Activated T-helper 1 cell treated with anti-CD3 and anti-CD28 coated beads, Interleukin-12 subunit alpha, Interleukin-12 subunit beta, Interleukin-2, Interleukin-4 antibody, amounts not matched to agents 30 ng/mL and 10 ng/mL and 1 ng/mL, durations not matched to agents 14 hours and 24 hours and 36 hours (primary cell): ENCODE results near the gene ENOX1. TPM values are rescaled to one million over a fixed set of nuclear protein-coding genes. Genes with fewer than 3 reads are reported as not detected.
"Not testable (repeated sequence)": the region's sequence is repeated elsewhere in the genome, so short reads cannot be mapped to it uniquely, and the experiment has no call there.

Source experiments
- DNase-seq: peaks from one replicate; pipeline ENCODE4 v3.0.0; 2021; ENCODE audit warnings: low spot score
- H3K27ac Mint-ChIP-seq: one replicate; pipeline ENCODE4 v1.8.0; 2021; ENCODE audit warnings: mild to moderate bottlenecking, mixed read lengths
- H3K27me3 Mint-ChIP-seq: one replicate; pipeline ENCODE4 v1.8.0; 2022; ENCODE audit warnings: mild to moderate bottlenecking, moderate library complexity, mixed read lengths; ENCODE audit not compliant: insufficient read depth
- H3K36me3 Mint-ChIP-seq: one replicate; pipeline ENCODE4 v1.8.0; 2021; ENCODE audit warnings: low read depth, mixed read lengths
- H3K4me1 Mint-ChIP-seq: one replicate; pipeline ENCODE4 v1.8.0; 2021; ENCODE audit warnings: low read depth, mixed read lengths
- H3K4me3 Mint-ChIP-seq: one replicate; pipeline ENCODE4 v1.8.0; 2021; ENCODE audit warnings: mild to moderate bottlenecking, moderate library complexity, mixed read lengths
- H3K9me3 Mint-ChIP-seq: one replicate; pipeline ENCODE4 v1.8.0; 2021; ENCODE audit warnings: mixed read lengths
- intact Hi-C: fragments of 100-400 bp; cut with micrococcal nuclease; formaldehyde crosslinking; loops from one replicate; pipeline ENCODE4 v1.15.1; 2024
- total RNA-seq: library from RNA; stranded (reverse); gene quantifications from 2 replicates; pipeline ENCODE4 v1.2.3, GENCODE V29; 2022

The ENOX1 gene
- total RNA-seq, 1 donor from 2014 or later: 0.08 TPM

DNA sequence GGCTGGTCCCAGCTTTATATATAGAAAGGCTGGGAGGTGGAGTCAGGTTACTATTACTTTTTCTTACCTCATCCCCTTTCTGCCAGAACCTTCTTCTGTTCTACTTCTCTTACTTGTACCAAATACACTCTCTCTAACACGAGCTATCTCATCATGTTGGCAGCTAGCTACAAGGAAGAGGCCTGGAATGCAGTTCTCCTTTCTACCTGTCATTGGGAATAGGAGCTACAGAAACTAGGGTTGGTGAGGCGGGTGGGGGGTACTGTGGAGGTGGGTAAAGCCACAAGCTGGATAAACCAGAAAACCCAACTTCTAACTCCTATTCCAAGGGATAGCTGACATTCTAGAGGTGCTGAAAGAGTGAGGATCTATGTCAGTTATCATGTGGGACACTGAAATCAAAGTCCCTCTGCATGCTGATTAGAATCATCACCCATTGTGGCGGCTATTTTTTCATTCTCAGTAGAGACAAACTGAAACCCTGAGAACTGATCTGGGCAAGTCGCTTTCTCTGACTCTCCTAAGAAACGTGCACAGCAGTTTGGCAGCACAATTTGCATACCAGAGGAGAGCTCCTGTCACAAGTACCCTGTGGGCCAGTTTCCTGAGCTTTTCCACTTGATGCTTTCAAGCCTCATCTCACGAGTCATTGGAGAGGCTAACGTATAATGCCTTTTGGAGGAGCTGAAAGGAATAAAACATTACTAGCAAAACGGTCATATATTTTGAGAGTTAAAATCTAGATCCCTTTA, 358.1 kb downstream of the ENOX1 start:
- Mint-ChIP-seq H3K36me3 (no peaks in the 10 kb centered on the region), H3K9me3 (no peaks in the 10 kb centered on the region), H3K4me1 (no peaks in the 10 kb centered on the region), H3K27ac (no peak overlapping the region), H3K27me3 (no peaks in the 10 kb centered on the region), H3K4me3 (no peak overlapping the region)
- DNase-seq: no peak
- intact Hi-C loops: no loop called here

DNA sequence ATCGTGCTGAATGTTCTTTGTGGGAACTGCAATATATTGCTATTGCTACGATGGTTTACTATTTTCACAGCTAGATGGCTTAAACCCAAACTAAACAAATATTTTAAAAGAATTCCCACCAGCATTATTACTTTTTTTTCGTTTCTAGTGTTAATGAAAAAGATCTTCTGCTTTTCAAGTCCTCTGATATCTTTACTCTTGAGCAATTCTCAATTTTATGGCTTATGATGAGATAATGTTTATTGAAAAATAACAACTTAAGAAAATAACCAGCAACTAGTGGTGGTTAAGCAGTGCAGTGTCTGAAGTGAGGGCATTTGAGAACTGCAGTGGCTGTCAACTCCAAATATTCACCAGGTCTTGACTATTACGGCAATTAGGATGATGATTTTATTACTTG, 360.4 kb downstream of the ENOX1 start:
- intact Hi-C loops: no loop called here
- no peak overlapping the region for H3K4me3 Mint-ChIP-seq
- no peak for DNase-seq
- no peaks in the 10 kb centered on the region for H3K36me3 Mint-ChIP-seq
- H3K27me3 Mint-ChIP-seq: no peaks in the 10 kb centered on the region
- H3K4me1 Mint-ChIP-seq: no peaks in the 10 kb centered on the region
- H3K9me3 Mint-ChIP-seq: no peaks in the 10 kb centered on the region
- no peak overlapping the region for H3K27ac Mint-ChIP-seq

DNA sequence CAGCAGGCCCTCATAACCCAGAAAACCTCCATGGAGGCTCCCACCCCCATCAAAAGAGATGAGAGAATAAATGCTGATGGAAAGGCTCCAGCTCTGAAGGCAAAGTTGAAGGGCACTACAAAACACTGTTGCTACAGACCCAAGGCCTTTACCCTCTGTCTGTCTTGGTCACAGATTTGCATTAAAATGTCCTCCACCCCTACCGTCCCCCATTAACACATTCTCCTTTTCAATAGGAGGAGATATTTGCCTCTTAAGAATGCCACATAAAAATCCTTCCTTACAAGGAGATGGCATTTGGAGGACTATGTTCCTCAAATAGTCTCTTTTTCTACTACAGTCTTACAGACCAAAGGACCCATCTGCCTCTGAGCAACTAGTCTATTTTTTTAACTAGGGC, 361.5 kb downstream of the ENOX1 start:
- Mint-ChIP-seq H3K9me3 (no peaks in the 10 kb centered on the region), H3K27ac (no peak overlapping the region), H3K27me3 (no peaks in the 10 kb centered on the region), H3K4me1 (no peaks in the 10 kb centered on the region), H3K36me3 (no peaks in the 10 kb centered on the region), H3K4me3 (no peak overlapping the region)
- DNase-seq: no peak
- intact Hi-C loops: no loop called here

- no peaks in the 10 kb centered on the region for H3K27me3 Mint-ChIP-seq
- no peaks in the 10 kb centered on the region for H3K9me3 Mint-ChIP-seq
- no peak overlapping the region for H3K27ac Mint-ChIP-seq
- no peaks in the 10 kb centered on the region for H3K36me3 Mint-ChIP-seq
- intact Hi-C loops: no loop called here
- no peaks in the 10 kb centered on the region for H3K4me1 Mint-ChIP-seq
- no peak overlapping the region for H3K4me3 Mint-ChIP-seq
- DNase-seq: no peak
Observed at GRCh38 chr13:43424412-43424811, 362.4 kb downstream of the ENOX1 start.

GRCh38 chr13:43422116-43422515, 364.7 kb downstream of the ENOX1 start:
- no peaks in the 10 kb centered on the region for H3K9me3 Mint-ChIP-seq
- H3K4me1 Mint-ChIP-seq: no peaks in the 10 kb centered on the region
- intact Hi-C loops: no loop called here
- no peaks in the 10 kb centered on the region for H3K36me3 Mint-ChIP-seq
- no peaks in the 10 kb centered on the region for H3K27me3 Mint-ChIP-seq
- no peak overlapping the region for H3K27ac Mint-ChIP-seq
- no peak overlapping the region for H3K4me3 Mint-ChIP-seq
- DNase-seq: no peak

- DNase-seq, H3K36me3 Mint-ChIP-seq, H3K27ac Mint-ChIP-seq, intact Hi-C loops, H3K4me3 Mint-ChIP-seq, H3K4me1 Mint-ChIP-seq, H3K9me3 Mint-ChIP-seq, H3K27me3 Mint-ChIP-seq: not testable (repeated sequence)
Observed at GRCh38 chr13:43416842-43417241, 369.9 kb downstream of the ENOX1 start.

GRCh38 chr13:43416408-43416807, 370.4 kb downstream of the ENOX1 start:
- H3K4me3 Mint-ChIP-seq, intact Hi-C loops, H3K36me3 Mint-ChIP-seq, H3K27ac Mint-ChIP-seq, H3K27me3 Mint-ChIP-seq, H3K9me3 Mint-ChIP-seq, H3K4me1 Mint-ChIP-seq, DNase-seq: not testable (repeated sequence)

GRCh38 chr13:43415903-43416391, 370.8 kb downstream of the ENOX1 start:
- H3K4me1 Mint-ChIP-seq, intact Hi-C loops, H3K27ac Mint-ChIP-seq, H3K9me3 Mint-ChIP-seq, H3K27me3 Mint-ChIP-seq, DNase-seq, H3K4me3 Mint-ChIP-seq, H3K36me3 Mint-ChIP-seq: not testable (repeated sequence)

- no peak overlapping the region for H3K4me3 Mint-ChIP-seq
- H3K27ac Mint-ChIP-seq: no peak overlapping the region
- H3K27me3 Mint-ChIP-seq: peaks cover 7% of the 10 kb centered on the region
- intact Hi-C loops: no loop called here
- no peaks in the 10 kb centered on the region for H3K4me1 Mint-ChIP-seq
- DNase-seq: no peak
- no peaks in the 10 kb centered on the region for H3K36me3 Mint-ChIP-seq
- no peaks in the 10 kb centered on the region for H3K9me3 Mint-ChIP-seq
Observed at GRCh38 chr13:43414111-43414510, 372.7 kb downstream of the ENOX1 start.

- intact Hi-C loops: no loop called here
- Mint-ChIP-seq H3K4me1 (no peaks in the 10 kb centered on the region), H3K4me3 (no peak overlapping the region), H3K36me3 (no peaks in the 10 kb centered on the region), H3K27ac (no peak overlapping the region), H3K9me3 (no peaks in the 10 kb centered on the region), H3K27me3 (peaks cover 7% of the 10 kb centered on the region)
- no peak for DNase-seq
Observed at GRCh38 chr13:43411741-43412140, 375.0 kb downstream of the ENOX1 start.

GRCh38 chr13:43411211-43411610, 375.6 kb downstream of the ENOX1 start:
- DNase-seq: no peak
- H3K4me1 Mint-ChIP-seq: no peaks in the 10 kb centered on the region
- H3K27me3 Mint-ChIP-seq: peaks cover 7% of the 10 kb centered on the region
- H3K27ac Mint-ChIP-seq: no peak overlapping the region
- no peaks in the 10 kb centered on the region for H3K9me3 Mint-ChIP-seq
- no peaks in the 10 kb centered on the region for H3K36me3 Mint-ChIP-seq
- H3K4me3 Mint-ChIP-seq: no peak overlapping the region
- intact Hi-C loops: no loop called here

GRCh38 chr13:43408274-43408673, 378.5 kb downstream of the ENOX1 start:
- Mint-ChIP-seq H3K9me3 (no peaks in the 10 kb centered on the region), H3K4me3 (no peak overlapping the region), H3K27ac (no peak overlapping the region), H3K36me3 (no peaks in the 10 kb centered on the region), H3K27me3 (peaks cover 6% of the 10 kb centered on the region), H3K4me1 (no peaks in the 10 kb centered on the region)
- no peak for DNase-seq
- intact Hi-C loops: no loop called here

- Mint-ChIP-seq H3K4me3 (no peak overlapping the region), H3K9me3 (no peaks in the 10 kb centered on the region), H3K27me3 (peaks cover 6% of the 10 kb centered on the region), H3K27ac (no peak overlapping the region), H3K4me1 (no peaks in the 10 kb centered on the region), H3K36me3 (no peaks in the 10 kb centered on the region)
- DNase-seq: no peak
- intact Hi-C loops: no loop called here
Observed at GRCh38 chr13:43407023-43407581, 379.7 kb downstream of the ENOX1 start.
